Stimulated activated memory B cell treated with anti-CD40 and anti-IgM and Interleukin-4, amounts not matched to agents 10 μg/mL and 1 μg/mL and 100 μg/mL, for 72 hours (primary cell): Measurements from ENCODE around the gene KIAA1217.

Source experiments
- ATAC-seq: fragments of 150-1000 bp; cut with Tn5 transposase; 2 replicates; pipeline ENCODE4 v1.10.0; 2021
- H3K27ac Mint-ChIP-seq: one replicate; pipeline ENCODE4 v1.8.0; 2022; ENCODE audit warnings: mild to moderate bottlenecking, mixed read lengths
- H3K27me3 Mint-ChIP-seq: one replicate; pipeline ENCODE4 v1.8.0; 2022; ENCODE audit warnings: mixed read lengths
- H3K36me3 Mint-ChIP-seq: one replicate; pipeline ENCODE4 v1.8.0; 2022; ENCODE audit warnings: mixed read lengths
- H3K4me1 Mint-ChIP-seq: one replicate; pipeline ENCODE4 v1.8.0; 2022; ENCODE audit warnings: mixed read lengths
- H3K4me3 Mint-ChIP-seq: one replicate; pipeline ENCODE4 v1.8.0; 2022; ENCODE audit warnings: mild to moderate bottlenecking, moderate library complexity, mixed read lengths
- H3K9me3 Mint-ChIP-seq: one replicate; pipeline ENCODE4 v1.8.0; 2022; ENCODE audit warnings: mixed read lengths

The KIAA1217 gene

GRCh38 chr10:24288581-24288980, 79.6 kb downstream of the KIAA1217 start:
- H3K9me3 Mint-ChIP-seq = peaks cover 9% of the 10 kb centered on the region
- H3K4me1 Mint-ChIP-seq = no peaks in the 10 kb centered on the region
- no peaks in the 10 kb centered on the region for H3K27me3 Mint-ChIP-seq
- H3K36me3 Mint-ChIP-seq = no peaks in the 10 kb centered on the region
- no peak overlapping the region for H3K27ac Mint-ChIP-seq
- no peak for ATAC-seq
- H3K4me3 Mint-ChIP-seq = no peak overlapping the region

GRCh38 chr10:24289235-24289634, 80.3 kb downstream of the KIAA1217 start:
- no peaks in the 10 kb centered on the region for H3K36me3 Mint-ChIP-seq
- H3K9me3 Mint-ChIP-seq = peaks cover 9% of the 10 kb centered on the region
- no peaks in the 10 kb centered on the region for H3K27me3 Mint-ChIP-seq
- no peak overlapping the region for H3K4me3 Mint-ChIP-seq
- H3K4me1 Mint-ChIP-seq = no peaks in the 10 kb centered on the region
- no peak for ATAC-seq
- no peak overlapping the region for H3K27ac Mint-ChIP-seq

GRCh38 chr10:24292304-24293293, 83.7 kb downstream of the KIAA1217 start:
- no peak overlapping the region for H3K27ac Mint-ChIP-seq
- H3K27me3 Mint-ChIP-seq = no peaks in the 10 kb centered on the region
- no peaks in the 10 kb centered on the region for H3K4me1 Mint-ChIP-seq
- ATAC-seq = no peak
- H3K36me3 Mint-ChIP-seq = no peaks in the 10 kb centered on the region
- no peak overlapping the region for H3K4me3 Mint-ChIP-seq
- peaks cover 9% of the 10 kb centered on the region for H3K9me3 Mint-ChIP-seq

GRCh38 chr10:24299578-24300260, 90.8 kb downstream of the KIAA1217 start:
- Mint-ChIP-seq H3K9me3 (peaks cover 2% of the 10 kb centered on the region), H3K27ac (no peak overlapping the region), H3K36me3 (no peaks in the 10 kb centered on the region), H3K4me3 (no peak overlapping the region), H3K27me3 (no peaks in the 10 kb centered on the region), H3K4me1 (no peaks in the 10 kb centered on the region)
- no peak for ATAC-seq

- H3K9me3 Mint-ChIP-seq = peaks cover 4% of the 10 kb centered on the region
- H3K4me3 Mint-ChIP-seq = no peak overlapping the region
- no peak overlapping the region for H3K27ac Mint-ChIP-seq
- no peak for ATAC-seq
- H3K4me1 Mint-ChIP-seq = no peaks in the 10 kb centered on the region
- H3K27me3 Mint-ChIP-seq = no peaks in the 10 kb centered on the region
- H3K36me3 Mint-ChIP-seq = no peaks in the 10 kb centered on the region
Measured at GRCh38 chr10:24303522-24304310, 94.8 kb downstream of the KIAA1217 start.

GRCh38 chr10:24305551-24306506, 96.9 kb downstream of the KIAA1217 start:
- Mint-ChIP-seq H3K36me3 (no peaks in the 10 kb centered on the region), H3K27me3 (no peaks in the 10 kb centered on the region), H3K4me1 (no peaks in the 10 kb centered on the region), H3K4me3 (no peak overlapping the region), H3K9me3 (peaks cover 4% of the 10 kb centered on the region), H3K27ac (no peak overlapping the region)
- no peak for ATAC-seq

- no peak overlapping the region for H3K27ac Mint-ChIP-seq
Measured at GRCh38 chr10:24306507-24306875, 97.6 kb downstream of the KIAA1217 start.

GRCh38 chr10:24307116-24307515, 98.2 kb downstream of the KIAA1217 start:
- H3K27ac Mint-ChIP-seq = no peak overlapping the region
- H3K4me1 Mint-ChIP-seq = no peaks in the 10 kb centered on the region
- no peaks in the 10 kb centered on the region for H3K27me3 Mint-ChIP-seq
- ATAC-seq = no peak
- H3K36me3 Mint-ChIP-seq = no peaks in the 10 kb centered on the region
- peaks cover 4% of the 10 kb centered on the region for H3K9me3 Mint-ChIP-seq
- H3K4me3 Mint-ChIP-seq = no peak overlapping the region

More at GRCh38 chr10:24306507-24306875, 97.6 kb downstream of the KIAA1217 start:
- Mint-ChIP-seq H3K27me3 (no peaks in the 10 kb centered on the region), H3K36me3 (no peaks in the 10 kb centered on the region), H3K4me1 (no peaks in the 10 kb centered on the region), H3K9me3 (peaks cover 4% of the 10 kb centered on the region), H3K4me3 (no peak overlapping the region)
- no peak for ATAC-seq

GRCh38 chr10:24307696-24308485, 99.0 kb downstream of the KIAA1217 start:
- H3K9me3 Mint-ChIP-seq = peaks cover 4% of the 10 kb centered on the region
- no peaks in the 10 kb centered on the region for H3K36me3 Mint-ChIP-seq
- ATAC-seq = no peak
- H3K4me3 Mint-ChIP-seq = no peak overlapping the region
- H3K27ac Mint-ChIP-seq = no peak overlapping the region
- no peaks in the 10 kb centered on the region for H3K27me3 Mint-ChIP-seq
- no peaks in the 10 kb centered on the region for H3K4me1 Mint-ChIP-seq

- H3K27ac Mint-ChIP-seq = no peak overlapping the region
Measured at GRCh38 chr10:24310104-24310503, 101.2 kb downstream of the KIAA1217 start.

GRCh38 chr10:24311888-24312287, 103.0 kb downstream of the KIAA1217 start:
- no peaks in the 10 kb centered on the region for H3K27me3 Mint-ChIP-seq
- no peak overlapping the region for H3K4me3 Mint-ChIP-seq
- H3K9me3 Mint-ChIP-seq = peaks cover 2% of the 10 kb centered on the region
- H3K4me1 Mint-ChIP-seq = no peaks in the 10 kb centered on the region
- H3K27ac Mint-ChIP-seq = no peak overlapping the region
- H3K36me3 Mint-ChIP-seq = no peaks in the 10 kb centered on the region
- ATAC-seq = no peak

More at GRCh38 chr10:24310104-24310503, 101.2 kb downstream of the KIAA1217 start:
- H3K9me3 Mint-ChIP-seq = peaks cover 2% of the 10 kb centered on the region
- ATAC-seq = no peak
- no peaks in the 10 kb centered on the region for H3K4me1 Mint-ChIP-seq
- H3K4me3 Mint-ChIP-seq = no peak overlapping the region
- H3K36me3 Mint-ChIP-seq = no peaks in the 10 kb centered on the region
- H3K27me3 Mint-ChIP-seq = no peaks in the 10 kb centered on the region

- Mint-ChIP-seq H3K27me3 (no peaks in the 10 kb centered on the region), H3K4me3 (no peak overlapping the region), H3K27ac (no peak overlapping the region), H3K36me3 (no peaks in the 10 kb centered on the region), H3K9me3 (peaks cover 2% of the 10 kb centered on the region), H3K4me1 (no peaks in the 10 kb centered on the region)
- ATAC-seq = no peak
Measured at GRCh38 chr10:24313283-24313682, 104.3 kb downstream of the KIAA1217 start.

GRCh38 chr10:24315211-24315610, 106.3 kb downstream of the KIAA1217 start:
- no peak overlapping the region for H3K27ac Mint-ChIP-seq
- no peak overlapping the region for H3K4me3 Mint-ChIP-seq
- H3K9me3 Mint-ChIP-seq = no peaks in the 10 kb centered on the region
- H3K4me1 Mint-ChIP-seq = no peaks in the 10 kb centered on the region
- ATAC-seq = no peak
- no peaks in the 10 kb centered on the region for H3K36me3 Mint-ChIP-seq
- peaks cover 9% of the 10 kb centered on the region for H3K27me3 Mint-ChIP-seq

GRCh38 chr10:24318517-24318916, 109.6 kb downstream of the KIAA1217 start:
- ATAC-seq = no peak

More at GRCh38 chr10:24318517-24318916, 109.6 kb downstream of the KIAA1217 start:
- H3K27ac Mint-ChIP-seq = no peak overlapping the region
- H3K27me3 Mint-ChIP-seq = peaks cover 9% of the 10 kb centered on the region
- no peaks in the 10 kb centered on the region for H3K9me3 Mint-ChIP-seq
- H3K36me3 Mint-ChIP-seq = no peaks in the 10 kb centered on the region
- no peaks in the 10 kb centered on the region for H3K4me1 Mint-ChIP-seq
- H3K4me3 Mint-ChIP-seq = no peak overlapping the region
